ENCODE results near the gene CGRRF1. TPM values are rescaled to one million over a fixed set of nuclear protein-coding genes. Genes with fewer than 3 reads are reported as not detected.

Gene CGRRF1
- total RNA-seq, 1 experiment from 2014 or later = 19.1 TPM

DNA sequence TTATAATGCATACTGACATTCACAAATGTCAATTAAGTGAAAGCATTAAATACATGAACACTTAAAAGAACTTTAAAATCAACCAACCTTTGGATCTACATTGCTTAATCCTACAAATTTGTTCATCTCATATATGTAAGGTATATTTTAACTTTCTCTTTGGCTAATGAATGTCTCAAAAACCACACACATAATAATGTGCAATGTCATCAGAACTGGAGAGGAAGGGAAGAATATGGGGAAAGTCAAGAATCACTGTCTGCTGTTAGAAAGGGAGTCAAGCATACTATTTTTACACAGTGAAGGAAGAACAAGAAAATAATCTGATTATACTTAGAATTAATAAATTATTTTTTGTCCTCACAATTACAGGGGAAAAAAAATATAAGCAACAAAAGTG, 25.9 kb upstream of the CGRRF1 start:
- H3K4me1 Mint-ChIP-seq = peaks cover 19 to 31% of the 10 kb centered on the region in 2 experiments
- Histone ChIP-seq H3K9ac (ENCODE audit: extremely low read depth, insufficient read length, low read length) (no peak overlapping the region), H4K5ac (ENCODE audit: insufficient read length, low read depth, low read length) (no peak overlapping the region), H3K27me3 (ENCODE audit: insufficient read depth, low read length) (no peaks in the 10 kb centered on the region), H3K79me1 (ENCODE audit: insufficient read depth, low read depth, low read length, poor library complexity, severe bottlenecking) (peaks cover 7% of the 10 kb centered on the region), H4K8ac (replicated peaks; ENCODE audit: insufficient read length, low read depth, low read length) (no peak overlapping the region), H2AK5ac (ENCODE audit: insufficient read length, low read length) (no peak overlapping the region), H3K56ac (ENCODE audit: insufficient read length, low read depth, low read length) (no peak overlapping the region), H2BK15ac (ENCODE audit: low read depth, low read length) (no peak overlapping the region), H4K20me1 (ENCODE audit: control insufficient read depth, insufficient read depth, insufficient read length) (no peaks in the 10 kb centered on the region), H2BK120ac (ENCODE audit: low read depth, low read length, poor library complexity, severe bottlenecking) (no peak overlapping the region), H3K23me2 (ENCODE audit: insufficient read length, low read depth, low read length, poor library complexity, severe bottlenecking) (peaks cover 8% of the 10 kb centered on the region), H3T11ph (ENCODE audit: low read length) (no peak overlapping the region), H3K27ac (ENCODE audit: insufficient read length, low read depth, low read length) (no peak overlapping the region), H3K79me2 (ENCODE audit: insufficient read depth, low read length) (peaks cover 24% of the 10 kb centered on the region), H2BK20ac (ENCODE audit: low read depth, low read length, poor library complexity, severe bottlenecking) (no peak overlapping the region), H3K4ac (ENCODE audit: low read depth, low read length) (no peak overlapping the region), H3K9me3 (ENCODE audit: control insufficient read depth, low read depth, low read length) (no peaks in the 10 kb centered on the region), H2AFZ (ENCODE audit: low read length) (no peak overlapping the region), H2BK5ac (ENCODE audit: insufficient read length, low read length) (no peak overlapping the region), H3K23ac (ENCODE audit: insufficient read length, low read depth, low read length) (no peak overlapping the region), H3K18ac (ENCODE audit: insufficient read length, low read depth, low read length) (no peak overlapping the region), H3K14ac (ENCODE audit: insufficient read depth, low read length) (no peak overlapping the region), H3K4me2 (ENCODE audit: insufficient read depth, insufficient read length, low read length) (no peak overlapping the region), H4K91ac (ENCODE audit: insufficient read length, low read depth, low read length) (no peak overlapping the region), H2BK12ac (ENCODE audit: insufficient read length, low read depth, low read length) (no peak overlapping the region), H3K4me1 (ENCODE audit: insufficient read depth, low read length) (no peaks in the 10 kb centered on the region; the same call in 1 of the 2 replicates)
- DNase-seq = no peak
- no peak overlapping the region for H3K4me3 Mint-ChIP-seq
- no peaks in the 10 kb centered on the region for H3K9me3 Mint-ChIP-seq
- TF ChIP-seq, protein P1, sequence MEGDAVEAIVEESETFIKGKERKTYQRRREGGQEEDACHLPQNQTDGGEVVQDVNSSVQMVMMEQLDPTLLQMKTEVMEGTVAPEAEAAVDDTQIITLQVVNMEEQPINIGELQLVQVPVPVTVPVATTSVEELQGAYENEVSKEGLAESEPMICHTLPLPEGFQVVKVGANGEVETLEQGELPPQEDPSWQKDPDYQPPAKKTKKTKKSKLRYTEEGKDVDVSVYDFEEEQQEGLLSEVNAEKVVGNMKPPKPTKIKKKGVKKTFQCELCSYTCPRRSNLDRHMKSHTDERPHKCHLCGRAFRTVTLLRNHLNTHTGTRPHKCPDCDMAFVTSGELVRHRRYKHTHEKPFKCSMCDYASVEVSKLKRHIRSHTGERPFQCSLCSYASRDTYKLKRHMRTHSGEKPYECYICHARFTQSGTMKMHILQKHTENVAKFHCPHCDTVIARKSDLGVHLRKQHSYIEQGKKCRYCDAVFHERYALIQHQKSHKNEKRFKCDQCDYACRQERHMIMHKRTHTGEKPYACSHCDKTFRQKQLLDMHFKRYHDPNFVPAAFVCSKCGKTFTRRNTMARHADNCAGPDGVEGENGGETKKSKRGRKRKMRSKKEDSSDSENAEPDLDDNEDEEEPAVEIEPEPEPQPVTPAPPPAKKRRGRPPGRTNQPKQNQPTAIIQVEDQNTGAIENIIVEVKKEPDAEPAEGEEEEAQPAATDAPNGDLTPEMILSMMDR (conservative IDR thresholded peaks at IDR 0.05) = no peak
- H3K36me3 Mint-ChIP-seq (ENCODE audit: insufficient read depth in 1 of 3, low read depth in 3 of 3) = peaks cover 7 to 27% (median 21%) of the 10 kb centered on the region in 3 experiments; a peak in 6 of 7 replicates
- H3K27me3 Mint-ChIP-seq (ENCODE audit: low read depth) = no peaks in the 10 kb centered on the region
- H3K27ac Mint-ChIP-seq = no peak overlapping the region

All from H9 (cell line).